Tibial artery (tissue), 4 donors: Measurements from ENCODE around the gene API5.

ENCODE experiments used
- DNase-seq, 2 donors: peaks; one replicate each; pipeline ENCODE4 v3.0.0-alpha.2; 2019
- H3K27ac ChIP-seq, 2 donors: fragments of 200-600 bp; sonication (generic) in 1 of 2; 1 replicate in 1 of 2; 2 replicates in 1 of 2; pipeline ENCODE4 v1.5.1; 2018 to 2019; ENCODE audit warnings: mild to moderate bottlenecking in 1 of 2
- H3K27me3 ChIP-seq, 2 donors: fragments of 200-600 bp; sonication (generic) in 1 of 2; one replicate each; pipeline versions ENCODE4 v1.5.1 to v1.6.0; 2016 to 2019
- H3K36me3 ChIP-seq, 3 donors: fragments of 200-600 bp; sonication (generic) in 2 of 3; one replicate each; pipeline ENCODE4 v1.5.1; 2016 to 2019; ENCODE audit warnings: mild to moderate bottlenecking in 2 of 3
- H3K4me1 ChIP-seq, 4 donors: fragments of 200-600 bp; sonication (generic) in 2 of 4; 1 replicate in 3 of 4; 2 replicates in 1 of 4; pipeline ENCODE4 v1.5.1; 2016 to 2019
- H3K4me3 ChIP-seq, 2 donors: fragments of 200-600 bp; sonication (generic) in 1 of 2; 1 replicate in 1 of 2; 2 replicates in 1 of 2; pipeline ENCODE4 v1.5.1; 2018 to 2019; ENCODE audit warnings: mild to moderate bottlenecking in 2 of 2
- H3K9me3 ChIP-seq, 3 donors: fragments of 200-600 bp; sonication (generic) in 1 of 3; one replicate each; pipeline ENCODE4 v1.5.1; 2016 to 2019
- intact Hi-C: fragments of 100-400 bp; cut with DNase I; formaldehyde crosslinking; loops from one replicate; pipeline ENCODE4 v1.15.0; 2023; ENCODE audit warnings: low total_unique reads
- TF ChIP-seq, protein P1 (sequence below), 2 experiments: fragments of 200-600 bp in 1 of 2; fragments of 450-650 bp in 1 of 2; IDR thresholded peaks; one replicate each; pipeline ENCODE4 v1.5.1; 2017 to 2019; ENCODE audit warnings: antibody characterized with exemption in 2 of 2, mild to moderate bottlenecking in 1 of 2, moderate library complexity in 1 of 2

The API5 gene

DNA sequence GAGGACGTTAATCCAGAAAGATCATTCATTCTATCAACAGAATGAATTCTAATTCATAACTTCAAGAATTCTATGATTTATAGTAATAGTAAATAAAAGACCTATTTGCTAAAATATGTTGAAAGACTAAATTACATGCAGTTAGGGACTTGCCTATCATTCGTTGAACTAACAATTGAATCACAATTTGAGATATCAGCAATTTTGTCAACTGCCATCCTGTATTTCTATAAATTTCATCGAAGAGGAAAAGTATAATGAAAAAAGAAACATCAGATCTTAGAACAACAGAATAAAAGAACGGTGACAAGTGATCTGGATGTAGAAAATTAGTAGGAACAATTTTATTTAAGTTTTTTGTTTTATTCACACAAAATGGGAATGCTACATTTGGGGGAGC is 42.5 kb downstream of the API5 start:
- intact Hi-C loops = no loop called here
- TF ChIP-seq, protein P1, sequence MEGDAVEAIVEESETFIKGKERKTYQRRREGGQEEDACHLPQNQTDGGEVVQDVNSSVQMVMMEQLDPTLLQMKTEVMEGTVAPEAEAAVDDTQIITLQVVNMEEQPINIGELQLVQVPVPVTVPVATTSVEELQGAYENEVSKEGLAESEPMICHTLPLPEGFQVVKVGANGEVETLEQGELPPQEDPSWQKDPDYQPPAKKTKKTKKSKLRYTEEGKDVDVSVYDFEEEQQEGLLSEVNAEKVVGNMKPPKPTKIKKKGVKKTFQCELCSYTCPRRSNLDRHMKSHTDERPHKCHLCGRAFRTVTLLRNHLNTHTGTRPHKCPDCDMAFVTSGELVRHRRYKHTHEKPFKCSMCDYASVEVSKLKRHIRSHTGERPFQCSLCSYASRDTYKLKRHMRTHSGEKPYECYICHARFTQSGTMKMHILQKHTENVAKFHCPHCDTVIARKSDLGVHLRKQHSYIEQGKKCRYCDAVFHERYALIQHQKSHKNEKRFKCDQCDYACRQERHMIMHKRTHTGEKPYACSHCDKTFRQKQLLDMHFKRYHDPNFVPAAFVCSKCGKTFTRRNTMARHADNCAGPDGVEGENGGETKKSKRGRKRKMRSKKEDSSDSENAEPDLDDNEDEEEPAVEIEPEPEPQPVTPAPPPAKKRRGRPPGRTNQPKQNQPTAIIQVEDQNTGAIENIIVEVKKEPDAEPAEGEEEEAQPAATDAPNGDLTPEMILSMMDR (IDR thresholded peaks at IDR 0.05) = no peak
- H3K9me3 ChIP-seq = no peaks in the 10 kb centered on the region
- H3K4me1 ChIP-seq = peaks cover 0 to under 1% (median 0%) of the 10 kb centered on the region in 4 donors
- no peaks in the 10 kb centered on the region for H3K27me3 ChIP-seq
- H3K27ac ChIP-seq = no peak overlapping the region
- DNase-seq = no peak
- no peak overlapping the region for H3K4me3 ChIP-seq
- H3K36me3 ChIP-seq = no peaks in the 10 kb centered on the region

DNA sequence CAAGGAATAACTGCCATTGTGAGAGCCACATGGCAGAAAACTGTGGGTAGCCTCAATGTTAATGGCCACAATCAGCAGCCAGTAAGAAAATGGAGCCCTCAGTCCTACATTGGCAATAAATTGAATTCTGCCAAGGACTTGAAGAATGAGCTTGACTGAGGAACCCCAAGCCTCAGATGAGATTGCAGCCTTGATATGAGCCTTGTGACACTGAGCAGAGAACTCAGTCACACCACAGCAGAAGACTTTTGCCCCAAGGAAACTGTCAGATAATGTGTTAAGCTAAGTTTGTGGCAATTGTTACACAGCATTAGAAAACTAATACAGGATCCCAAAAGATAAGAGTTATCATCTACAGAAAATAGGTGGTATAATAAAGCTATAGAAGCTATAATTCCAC is 44.5 kb downstream of the API5 start:
- Histone ChIP-seq H3K36me3 (no peaks in the 10 kb centered on the region), H3K9me3 (no peaks in the 10 kb centered on the region), H3K4me3 (no peak overlapping the region), H3K27me3 (no peaks in the 10 kb centered on the region), H3K27ac (no peak overlapping the region), H3K4me1 (peaks cover 0 to 20% (median 16%) of the 10 kb centered on the region in 4 donors)
- DNase-seq = no peak
- intact Hi-C loops = no loop called here
- TF ChIP-seq, protein P1 (IDR thresholded peaks at IDR 0.05) = no peak

DNA sequence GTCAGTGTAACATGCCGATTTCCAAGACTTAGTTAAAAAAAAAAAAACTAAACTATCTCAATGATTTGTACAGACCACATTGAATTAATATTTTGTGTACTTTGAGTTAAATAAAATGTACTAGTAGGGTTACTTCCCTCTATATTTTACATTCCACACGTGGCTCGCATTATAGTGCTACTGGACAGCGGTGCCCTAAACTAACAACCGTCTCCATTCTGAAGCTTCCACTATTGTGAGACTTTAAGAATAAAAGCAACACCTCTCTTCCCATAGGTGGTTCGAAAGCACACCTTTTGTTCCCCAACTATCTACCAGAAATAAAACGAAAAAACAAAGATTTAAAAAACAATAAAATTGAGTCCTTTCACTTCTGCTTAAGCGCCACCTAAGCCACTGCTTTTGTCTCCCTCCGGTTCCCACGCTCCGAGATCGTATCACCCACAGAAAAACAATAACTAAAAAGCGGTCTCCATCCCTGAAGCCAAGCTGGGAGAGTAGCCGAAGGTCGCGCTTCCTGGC is 46.5 kb downstream of the API5 start:
- Histone ChIP-seq H3K27ac (peak overlapping the region; percentile 85 to 98), H3K4me1 (peaks cover 0 to 20% (median 16%) of the 10 kb centered on the region in 4 donors), H3K36me3 (peaks cover 0 to 4% (median 0%) of the 10 kb centered on the region in 3 donors), H3K4me3 (peak overlapping the region; percentile 87 to 100), H3K27me3 (no peaks in the 10 kb centered on the region), H3K9me3 (no peaks in the 10 kb centered on the region)
- TF ChIP-seq, protein P1 (IDR thresholded peaks at IDR 0.05) = no peak
- no peak for DNase-seq
- intact Hi-C loops = no loop called here

DNA sequence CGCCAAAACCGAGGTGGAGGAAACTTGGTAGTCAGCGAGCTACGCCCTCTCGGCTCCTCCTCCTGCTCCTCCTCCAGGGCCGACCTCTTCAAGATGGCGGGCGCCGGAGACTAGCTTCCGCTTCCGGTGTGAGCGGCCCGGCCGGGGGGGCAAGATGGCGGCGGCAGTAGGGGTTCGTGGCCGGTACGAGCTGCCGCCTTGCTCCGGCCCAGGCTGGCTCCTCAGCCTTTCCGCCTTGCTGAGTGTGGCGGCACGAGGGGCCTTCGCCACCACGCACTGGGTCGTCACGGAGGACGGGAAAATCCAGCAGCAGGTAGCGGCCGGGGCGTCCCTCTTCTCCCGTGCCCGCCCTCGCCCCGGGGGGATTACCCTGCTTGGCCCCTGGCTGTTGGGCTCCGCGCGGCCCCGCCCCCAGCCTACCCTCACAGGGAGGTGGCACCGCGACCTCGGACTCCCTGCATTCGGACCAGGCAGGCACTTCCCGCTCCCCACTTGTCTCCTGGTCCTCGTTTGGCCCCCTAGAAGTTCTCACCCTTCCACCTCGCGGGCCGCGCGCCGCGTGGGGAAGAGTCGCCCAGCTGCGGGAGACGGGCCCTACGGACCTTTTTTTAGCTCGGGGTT is 47.1 kb downstream of the API5 start, which contains the start of gene TTC17:
Gene TTC17 (plus strand): TSS at position 120 of the 621 bp plus-strand sequence. CDS start 35 bp downstream, at position 155.
- Histone ChIP-seq H3K9me3 (no peaks in the 10 kb centered on the region), H3K4me1 (peaks cover 0 to 20% (median 16%) of the 10 kb centered on the region in 4 donors), H3K27me3 (no peaks in the 10 kb centered on the region), H3K4me3 (peak within 1 kb of the TSS; percentile 87 to 100), H3K27ac (peak within 1 kb of the TSS; percentile 85 to 98), H3K36me3 (peaks cover 0 to 4% (median 0%) of the 10 kb centered on the region in 3 donors)
- TF ChIP-seq, protein P1 (IDR thresholded peaks at IDR 0.05) = no peak
- intact Hi-C loops = no loop called here
- DNase-seq = peak; percentile 93 to 95

DNA sequence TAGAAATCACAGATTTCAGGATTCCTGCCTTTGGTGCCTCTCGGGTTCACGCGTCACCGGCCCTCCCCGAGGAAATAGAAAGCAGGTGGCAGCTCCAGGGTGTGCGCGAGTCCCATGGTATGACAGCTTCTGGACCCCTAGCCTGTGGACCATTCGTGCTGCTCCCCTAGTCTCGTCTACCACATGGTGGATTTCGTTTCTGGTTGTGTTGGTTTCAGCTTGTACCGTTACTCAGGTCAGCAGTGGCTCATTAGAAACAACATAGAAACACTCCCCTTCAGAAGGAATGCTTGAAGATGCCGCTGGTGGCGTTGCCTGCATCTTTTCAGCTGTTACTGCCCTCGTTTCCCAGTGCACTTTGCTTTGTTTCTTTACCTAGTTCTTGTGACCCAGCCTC is 47.6 kb downstream of the API5 start:
- peak overlapping the region; percentile 85 to 98 for H3K27ac ChIP-seq
- peak overlapping the region; percentile 87 to 100 for H3K4me3 ChIP-seq
- peaks cover 0 to 20% (median 16%) of the 10 kb centered on the region in 4 donors for H3K4me1 ChIP-seq
- intact Hi-C loops = no loop called here
- no peaks in the 10 kb centered on the region for H3K27me3 ChIP-seq
- peaks cover 0 to 4% (median 0%) of the 10 kb centered on the region in 3 donors for H3K36me3 ChIP-seq
- H3K9me3 ChIP-seq = no peaks in the 10 kb centered on the region
- TF ChIP-seq, protein P1 (IDR thresholded peaks at IDR 0.05) = no peak
- no peak for DNase-seq
